Measurements from ENCODE around the gene TMPRSS13. TPM values are rescaled to one million over a fixed set of nuclear protein-coding genes. Genes with fewer than 3 reads are reported as not detected.

TMPRSS13 gene
- total RNA-seq, 1 donor from 2014 or later, result not detected

- no peak for DNase-seq (ENCODE audit: low read depth in 2 of 2)
Measured at GRCh38 chr11:117914398-117914761, 14.8 kb downstream of the TMPRSS13 start.

GRCh38 chr11:117913736-117914397 lies 15.3 kb downstream of the TMPRSS13 start:
- DNase-seq (ENCODE audit: low read depth in 2 of 2), result no peak

- no peak for DNase-seq (ENCODE audit: low read depth in 2 of 2)
Measured at GRCh38 chr11:117912497-117912896, 16.7 kb downstream of the TMPRSS13 start.

- no peak for DNase-seq (ENCODE audit: low read depth in 2 of 2)
Measured at GRCh38 chr11:117911694-117912093, 17.5 kb downstream of the TMPRSS13 start.

- no peak for DNase-seq (ENCODE audit: low read depth in 2 of 2)
Measured at GRCh38 chr11:117910941-117911655, 18.1 kb downstream of the TMPRSS13 start.

- DNase-seq (ENCODE audit: low read depth in 2 of 2), result no peak
Measured at GRCh38 chr11:117910525-117910924, 18.7 kb downstream of the TMPRSS13 start.

GRCh38 chr11:117909611-117910382 lies 19.4 kb downstream of the TMPRSS13 start:
- no peak for DNase-seq (ENCODE audit: low read depth in 2 of 2)

GRCh38 chr11:117908959-117909610 lies 20.1 kb downstream of the TMPRSS13 start:
- DNase-seq (ENCODE audit: low read depth in 2 of 2), result no peak

- DNase-seq (ENCODE audit: low read depth in 2 of 2), result no peak
Measured at GRCh38 chr11:117908109-117908895, 20.9 kb downstream of the TMPRSS13 start.

GRCh38 chr11:117907276-117908108 lies 21.7 kb downstream of the TMPRSS13 start:
- peak; percentile 76 to 89 for DNase-seq (ENCODE audit: low read depth in 2 of 2)

- no peak for DNase-seq (ENCODE audit: low read depth in 2 of 2)
Measured at GRCh38 chr11:117906710-117907109, 22.5 kb downstream of the TMPRSS13 start.

- no peak for DNase-seq (ENCODE audit: low read depth in 2 of 2)
Measured at GRCh38 chr11:117906126-117906525, 23.1 kb downstream of the TMPRSS13 start.

GRCh38 chr11:117905524-117905923 lies 23.7 kb downstream of the TMPRSS13 start:
- DNase-seq (ENCODE audit: low read depth in 2 of 2), result no peak

- DNase-seq (ENCODE audit: low read depth in 2 of 2), result no peak
Measured at GRCh38 chr11:117903505-117904382, 25.5 kb downstream of the TMPRSS13 start.

GRCh38 chr11:117902001-117902845 lies 27.0 kb downstream of the TMPRSS13 start:
- DNase-seq (ENCODE audit: low read depth in 2 of 2), result no peak

- DNase-seq (ENCODE audit: low read depth in 2 of 2), result no peak
Measured at GRCh38 chr11:117901601-117902000, 27.6 kb downstream of the TMPRSS13 start.

GRCh38 chr11:117900720-117901440 lies 28.3 kb downstream of the TMPRSS13 start:
- DNase-seq (ENCODE audit: low read depth in 2 of 2), result no peak

Data from dermis microvascular lymphatic vessel endothelial cell (primary cell).